Spleen (tissue), 11 donors: ENCODE data around the gene GHRHR. TPM values are rescaled to one million over a fixed set of nuclear protein-coding genes. Genes with fewer than 3 reads are reported as not detected.

Experiments used
- DNase-seq: peaks from one replicate; pipeline ENCODE4 v3.0.0-alpha.2; 2020
- H3K27ac ChIP-seq, 8 donors: fragments of 200-600 bp; sonication (generic) in 7 of 8; 1 replicate in 4 of 8; 2 replicates in 4 of 8; pipeline versions ENCODE4 v1.5.0 to v1.8.0; 2016 to 2021; ENCODE audit warnings: inconsistent platforms in 4 of 8, mild to moderate bottlenecking in 4 of 8, moderate library complexity in 1 of 8
- H3K27me3 ChIP-seq, 7 donors: fragments of 200-600 bp; sonication (generic) in 6 of 7; replicated peaks in 1 of 7; 1 replicate in 4 of 7; 2 replicates in 3 of 7; pipeline versions ENCODE4 v1.5.0 to v1.8.0; 2016 to 2021; ENCODE audit warnings: inconsistent platforms in 3 of 7, mild to moderate bottlenecking in 1 of 7
- H3K36me3 ChIP-seq, 6 donors: fragments of 200-600 bp; sonication (generic) in 5 of 6; 1 replicate in 4 of 6; 2 replicates in 2 of 6; pipeline versions ENCODE4 v1.5.0 to v1.8.0; 2016 to 2021; ENCODE audit warnings: inconsistent platforms in 2 of 6
- H3K4me1 ChIP-seq, 6 donors: fragments of 200-600 bp; sonication (generic) in 5 of 6; 1 replicate in 3 of 6; 2 replicates in 3 of 6; pipeline versions ENCODE4 v1.5.0 to v1.8.0; 2016 to 2021; ENCODE audit warnings: inconsistent platforms in 3 of 6
- H3K4me3 ChIP-seq, 8 donors: fragments of 200-600 bp; sonication (generic) in 7 of 8; 1 replicate in 4 of 8; 2 replicates in 4 of 8; pipeline versions ENCODE4 v1.5.0 to v1.8.0; 2016 to 2021; ENCODE audit warnings: inconsistent platforms in 4 of 8, mild to moderate bottlenecking in 4 of 8, moderate library complexity in 2 of 8
- H3K9me3 ChIP-seq, 8 donors: fragments of 200-600 bp; sonication (generic) in 7 of 8; 1 replicate in 4 of 8; 2 replicates in 4 of 8; pipeline versions ENCODE4 v1.5.0 to v1.8.0; 2016 to 2021; ENCODE audit warnings: inconsistent platforms in 4 of 8
- POLR2A ChIP-seq, 3 donors: fragments of 450-650 bp; IDR thresholded peaks; one replicate each; pipeline ENCODE4 v1.5.1; 2017; ENCODE audit warnings: antibody characterized with exemption in 3 of 3, mild to moderate bottlenecking in 1 of 3
- POLR2AphosphoS5 ChIP-seq, 3 donors: sonication (generic); formaldehyde crosslinking; IDR thresholded peaks; one replicate each; pipeline ENCODE4 v1.5.1; 2017; ENCODE audit warnings: antibody characterized with exemption in 3 of 3
- WGBS, 5 donors: extraction: QIAGEN DNeasy Blood & Tissue Kit in 3 of 5; methylation state at CpG; one replicate each; pipeline versions ENCODE4 v1.1.5 to v1.1.7; 2013 to 2018; 5-methylcytosine and 5-hydroxymethylcytosine counted together
- intact Hi-C: fragments of 100-400 bp; cut with DNase I; formaldehyde crosslinking; loops from one replicate; pipeline ENCODE4 v1.15.0; 2023; ENCODE audit warnings: low total_unique reads
- polyA plus RNA-seq, 3 donors: library from polyadenylated mRNA; stranded (reverse); fragments of 200-250 nt; gene quantifications; one replicate each; pipeline ENCODE4 v1.2.1, GENCODE V29; 2013
- total RNA-seq, 7 donors: library from RNA; depleted of rRNA in 3 of 7; stranded (reverse); fragments of >200 nt in 3 of 7; fragmentation: NEBNext Ultra II Directional in 4 of 7; extraction: Animal tissue kit (Norgen Biotek cat#: 25700) in 4 of 7; gene quantifications; one replicate each; pipeline versions ENCODE4 v1.1.0 to v1.2.1, GENCODE V29; 2016 to 2021
- TF ChIP-seq, protein P1 (sequence below), 11 experiments: fragments of 200-600 bp in 7 of 11; fragments of 450-650 bp in 4 of 11; sonication (generic) in 4 of 11; IDR thresholded peaks in 8 of 11; conservative IDR thresholded peaks in 3 of 11; 1 replicate in 7 of 11; 2 replicates in 4 of 11; pipeline versions ENCODE4 v1.4.0 to v1.8.0; 2016 to 2021; ENCODE audit warnings: antibody characterized with exemption in 11 of 11, inconsistent platforms in 4 of 11, mild to moderate bottlenecking in 1 of 11
- donor health status: healthy with polysubstance abuse.
- donor health status: DM: no; HTN: no; CAD: no; lungs with moderate emphysema.
- donor health status: DM: no; HTN: no; CAD: no.
- donor health status: Bipolar disorder and iron deficiency.
- donor health status: healthy.
- donor health status: DM: no; HTN: no; CAD: no.
- donor health status: DM: yes; HTN: yes; CAD: no.

The GHRHR gene
- total and polyA plus RNA-seq, 10 donors: not detected

GRCh38 chr7:30916767-30917166 lies 47.0 kb upstream of the GHRHR start:
- TF ChIP-seq POLR2A (IDR thresholded peaks at IDR 0.05): no peak
- TF ChIP-seq, protein P1, sequence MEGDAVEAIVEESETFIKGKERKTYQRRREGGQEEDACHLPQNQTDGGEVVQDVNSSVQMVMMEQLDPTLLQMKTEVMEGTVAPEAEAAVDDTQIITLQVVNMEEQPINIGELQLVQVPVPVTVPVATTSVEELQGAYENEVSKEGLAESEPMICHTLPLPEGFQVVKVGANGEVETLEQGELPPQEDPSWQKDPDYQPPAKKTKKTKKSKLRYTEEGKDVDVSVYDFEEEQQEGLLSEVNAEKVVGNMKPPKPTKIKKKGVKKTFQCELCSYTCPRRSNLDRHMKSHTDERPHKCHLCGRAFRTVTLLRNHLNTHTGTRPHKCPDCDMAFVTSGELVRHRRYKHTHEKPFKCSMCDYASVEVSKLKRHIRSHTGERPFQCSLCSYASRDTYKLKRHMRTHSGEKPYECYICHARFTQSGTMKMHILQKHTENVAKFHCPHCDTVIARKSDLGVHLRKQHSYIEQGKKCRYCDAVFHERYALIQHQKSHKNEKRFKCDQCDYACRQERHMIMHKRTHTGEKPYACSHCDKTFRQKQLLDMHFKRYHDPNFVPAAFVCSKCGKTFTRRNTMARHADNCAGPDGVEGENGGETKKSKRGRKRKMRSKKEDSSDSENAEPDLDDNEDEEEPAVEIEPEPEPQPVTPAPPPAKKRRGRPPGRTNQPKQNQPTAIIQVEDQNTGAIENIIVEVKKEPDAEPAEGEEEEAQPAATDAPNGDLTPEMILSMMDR (IDR thresholded peaks at IDR 0.05 in 8 of 11, conservative IDR thresholded peaks at IDR 0.05 in 3 of 11): no peak
- TF ChIP-seq POLR2AphosphoS5 (IDR thresholded peaks at IDR 0.05): no peak
- no peak for DNase-seq
- peaks cover 0 to 5% (median 0%) of the 10 kb centered on the region in 7 donors for H3K27me3 ChIP-seq
- WGBS, 5 donors: 86 to 94% (median 89%) methylated on average over 7 of the region's 7 CpGs
- no peaks in the 10 kb centered on the region for H3K4me1 ChIP-seq
- no peaks in the 10 kb centered on the region for H3K9me3 ChIP-seq
- H3K36me3 ChIP-seq: no peaks in the 10 kb centered on the region
- intact Hi-C loops: no loop called here
- H3K4me3 ChIP-seq: no peak overlapping the region
- no peak overlapping the region for H3K27ac ChIP-seq

- no peak for DNase-seq
- TF ChIP-seq POLR2A (IDR thresholded peaks at IDR 0.05) (no peak), POLR2AphosphoS5 (IDR thresholded peaks at IDR 0.05) (no peak)
- TF ChIP-seq, protein P1 (IDR thresholded peaks at IDR 0.05 in 8 of 11, conservative IDR thresholded peaks at IDR 0.05 in 3 of 11): no peak
- no peak overlapping the region for H3K27ac ChIP-seq
- intact Hi-C loops: no loop called here
- no peak overlapping the region for H3K4me3 ChIP-seq
- H3K9me3 ChIP-seq: no peaks in the 10 kb centered on the region
- no peaks in the 10 kb centered on the region for H3K27me3 ChIP-seq
- H3K4me1 ChIP-seq: no peaks in the 10 kb centered on the region
- WGBS, 5 donors: 82 to 95% (median 87%) methylated on average over 4 of the region's 4 CpGs
- H3K36me3 ChIP-seq: no peaks in the 10 kb centered on the region
Observed at GRCh38 chr7:30917216-30917893, 46.4 kb upstream of the GHRHR start.

DNA sequence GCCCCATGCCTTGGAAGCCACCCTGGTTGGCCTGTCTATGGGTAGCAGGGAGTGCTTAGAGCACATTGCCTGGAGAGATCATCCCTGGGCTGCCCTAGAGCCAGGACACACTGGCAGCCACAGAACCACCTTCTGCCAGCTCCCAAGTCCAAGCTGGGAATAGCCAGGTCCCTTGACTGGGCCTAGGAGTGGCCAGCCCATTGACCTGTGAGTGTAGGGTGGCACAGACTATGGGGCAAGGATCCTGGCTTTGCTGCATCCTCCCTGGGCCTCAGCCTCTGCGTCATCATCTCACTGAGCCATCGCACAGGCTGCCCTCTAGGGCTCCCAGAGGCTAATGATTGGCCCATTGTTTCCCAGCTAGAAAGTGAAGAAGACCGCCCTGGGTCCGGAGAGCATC lies 45.1 kb upstream of the GHRHR start:
- H3K27ac ChIP-seq: no peak overlapping the region
- no peak overlapping the region for H3K4me3 ChIP-seq
- DNase-seq: peak; percentile 56
- TF ChIP-seq, protein P1 (IDR thresholded peaks at IDR 0.05 in 8 of 11, conservative IDR thresholded peaks at IDR 0.05 in 3 of 11): no peak
- TF ChIP-seq POLR2A (IDR thresholded peaks at IDR 0.05) (no peak), POLR2AphosphoS5 (IDR thresholded peaks at IDR 0.05) (no peak)
- H3K4me1 ChIP-seq: no peaks in the 10 kb centered on the region
- H3K9me3 ChIP-seq: no peaks in the 10 kb centered on the region
- intact Hi-C loops: no loop called here
- no peaks in the 10 kb centered on the region for H3K27me3 ChIP-seq
- 94 to 100% (median 96%) methylated on average over 2 to 4 of the region's 4 CpGs for WGBS, 5 donors
- no peaks in the 10 kb centered on the region for H3K36me3 ChIP-seq

DNA sequence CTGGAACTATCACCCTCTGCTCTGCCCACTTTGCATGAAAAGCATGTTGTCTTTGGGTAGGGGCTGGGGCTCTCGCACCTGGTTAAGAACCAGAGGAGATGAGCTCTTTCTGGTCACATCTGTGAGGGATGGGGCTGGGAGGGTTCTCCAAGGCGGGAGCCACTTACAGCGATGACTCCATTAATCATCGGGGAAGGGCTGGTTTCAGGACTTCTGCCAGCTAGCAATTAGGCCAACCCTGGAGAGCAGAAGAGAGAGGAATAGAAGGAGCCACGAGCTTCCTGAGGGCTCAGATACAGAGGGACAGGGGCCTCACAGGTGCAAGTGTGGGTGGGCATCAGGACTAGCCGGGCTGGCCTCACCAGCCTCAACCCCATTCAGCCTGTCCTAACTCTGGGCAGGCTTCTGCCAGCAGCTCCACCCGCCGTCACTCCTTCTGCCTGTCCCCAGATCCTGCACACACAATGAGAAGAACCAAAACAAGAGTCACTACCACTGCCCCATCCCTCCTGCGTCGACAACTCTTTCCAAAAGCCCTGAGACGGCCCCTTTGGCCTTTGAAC lies 43.7 kb upstream of the GHRHR start:
- Histone ChIP-seq H3K4me3 (no peak overlapping the region), H3K36me3 (no peaks in the 10 kb centered on the region), H3K27me3 (no peaks in the 10 kb centered on the region), H3K9me3 (no peaks in the 10 kb centered on the region), H3K27ac (no peak overlapping the region), H3K4me1 (no peaks in the 10 kb centered on the region)
- 70 to 79% (median 74%) methylated on average over 11 of the region's 11 CpGs for WGBS, 5 donors
- peak; percentile 46 for DNase-seq
- TF ChIP-seq, protein P1 (IDR thresholded peaks at IDR 0.05 in 8 of 11, conservative IDR thresholded peaks at IDR 0.05 in 3 of 11): no peak
- no peak for TF ChIP-seq POLR2A (IDR thresholded peaks at IDR 0.05)
- TF ChIP-seq POLR2AphosphoS5 (IDR thresholded peaks at IDR 0.05): no peak
- intact Hi-C loops: no loop called here
